ENCODE results near the gene PEX26. TPM values are rescaled to one million over a fixed set of nuclear protein-coding genes. Genes with fewer than 3 reads are reported as not detected.
"Not testable (repeated sequence)": the region's sequence is repeated elsewhere in the genome, so short reads cannot be mapped to it uniquely, and the experiment has no call there.

Gene PEX26
- total and polyA plus RNA-seq, 9 donors, result 9.8 to 19.6 (median 15.6) TPM

GRCh38 chr22:18070556-18071306 lies 7.1 kb upstream of the PEX26 start:
- Histone ChIP-seq H3K4me1 (ENCODE audit: control insufficient read depth, insufficient read depth, low read length) (peaks cover 19% of the 10 kb centered on the region), H3K36me3 (ENCODE audit: control insufficient read depth, insufficient read depth, low read length) (no peaks in the 10 kb centered on the region), H3K27me3 (ENCODE audit: control insufficient read depth, insufficient read depth, low read length) (peaks cover 3% of the 10 kb centered on the region), H3K4me3 (ENCODE audit: low read length) (no peak overlapping the region), H3K27ac (ENCODE audit: low read length) (no peak overlapping the region), H3K9me3 (replicated peaks; ENCODE audit: control insufficient read depth, low read depth, low read length) (no peaks in the 10 kb centered on the region)
- 78% methylated on average over 12 of the region's 14 CpGs for WGBS (ENCODE audit: insufficient coverage)
- DNase-seq, result no peak

- not testable (repeated sequence) for DNase-seq; H3K27me3 ChIP-seq (ENCODE audit: control insufficient read depth, insufficient read depth, low read length); H3K9me3 ChIP-seq (replicated peaks; ENCODE audit: control insufficient read depth, low read depth, low read length); H3K4me3 ChIP-seq (ENCODE audit: low read length); H3K36me3 ChIP-seq (ENCODE audit: control insufficient read depth, insufficient read depth, low read length)
- WGBS (ENCODE audit: insufficient coverage), result no CpG with 5 or more reads among the region's 7 CpGs
- H3K27ac ChIP-seq (ENCODE audit: low read length), result peak overlapping the region; percentile 47
- H3K4me1 ChIP-seq (ENCODE audit: control insufficient read depth, insufficient read depth, low read length), result peaks cover 19% of the 10 kb centered on the region
These were observed 6.4 kb upstream of the PEX26 start for GRCh38 chr22:18071307-18071967.

- H3K36me3 ChIP-seq (ENCODE audit: control insufficient read depth, insufficient read depth, low read length), result no peaks in the 10 kb centered on the region
- H3K9me3 ChIP-seq (replicated peaks; ENCODE audit: control insufficient read depth, low read depth, low read length), result no peaks in the 10 kb centered on the region
- DNase-seq, result peak; percentile 43
- H3K27me3 ChIP-seq (ENCODE audit: control insufficient read depth, insufficient read depth, low read length), result no peaks in the 10 kb centered on the region
- H3K27ac ChIP-seq (ENCODE audit: low read length), result peak overlapping the region; percentile 47
- WGBS (ENCODE audit: insufficient coverage), result 80% methylated on average over 1 of the region's 1 CpG
- no peak overlapping the region for H3K4me3 ChIP-seq (ENCODE audit: low read length)
- peaks cover 22% of the 10 kb centered on the region for H3K4me1 ChIP-seq (ENCODE audit: control insufficient read depth, insufficient read depth, low read length)
These were observed 5.9 kb upstream of the PEX26 start for GRCh38 chr22:18071968-18072310.

GRCh38 chr22:18073467-18073866 lies 4.3 kb upstream of the PEX26 start:
- H3K36me3 ChIP-seq (ENCODE audit: control insufficient read depth, insufficient read depth, low read length), result no peaks in the 10 kb centered on the region
- H3K27ac ChIP-seq (ENCODE audit: low read length), result no peak overlapping the region
- no peaks in the 10 kb centered on the region for H3K27me3 ChIP-seq (ENCODE audit: control insufficient read depth, insufficient read depth, low read length)
- no peaks in the 10 kb centered on the region for H3K9me3 ChIP-seq (replicated peaks; ENCODE audit: control insufficient read depth, low read depth, low read length)
- 60% methylated on average over 1 of the region's 2 CpGs for WGBS (ENCODE audit: insufficient coverage)
- no peak overlapping the region for H3K4me3 ChIP-seq (ENCODE audit: low read length)
- no peak for DNase-seq
- peaks cover 17% of the 10 kb centered on the region for H3K4me1 ChIP-seq (ENCODE audit: control insufficient read depth, insufficient read depth, low read length)

- not testable (repeated sequence) for H3K4me3 ChIP-seq (ENCODE audit: low read length); DNase-seq; H3K27me3 ChIP-seq (ENCODE audit: control insufficient read depth, insufficient read depth, low read length); H3K27ac ChIP-seq (ENCODE audit: low read length); H3K36me3 ChIP-seq (ENCODE audit: control insufficient read depth, insufficient read depth, low read length); H3K9me3 ChIP-seq (replicated peaks; ENCODE audit: control insufficient read depth, low read depth, low read length)
- WGBS (ENCODE audit: insufficient coverage), result 100% methylated on average over 2 of the region's 4 CpGs
- peaks cover 20% of the 10 kb centered on the region for H3K4me1 ChIP-seq (ENCODE audit: control insufficient read depth, insufficient read depth, low read length)
These were observed 3.9 kb upstream of the PEX26 start for GRCh38 chr22:18073927-18074326.

- Histone ChIP-seq H3K27me3 (ENCODE audit: control insufficient read depth, insufficient read depth, low read length) (no peaks in the 10 kb centered on the region), H3K36me3 (ENCODE audit: control insufficient read depth, insufficient read depth, low read length) (peaks cover 9% of the 10 kb centered on the region), H3K4me3 (ENCODE audit: low read length) (no peak overlapping the region), H3K27ac (ENCODE audit: low read length) (no peak overlapping the region), H3K4me1 (ENCODE audit: control insufficient read depth, insufficient read depth, low read length) (peaks cover 24% of the 10 kb centered on the region), H3K9me3 (replicated peaks; ENCODE audit: control insufficient read depth, low read depth, low read length) (no peaks in the 10 kb centered on the region)
- WGBS (ENCODE audit: insufficient coverage), result 90% methylated on average over 4 of the region's 6 CpGs
- no peak for DNase-seq
These were observed 2.6 kb upstream of the PEX26 start for GRCh38 chr22:18075101-18075719.

GRCh38 chr22:18075720-18076497 lies 1.9 kb upstream of the PEX26 start:
- H3K36me3 ChIP-seq (ENCODE audit: control insufficient read depth, insufficient read depth, low read length), result peaks cover 13% of the 10 kb centered on the region
- H3K4me1 ChIP-seq (ENCODE audit: control insufficient read depth, insufficient read depth, low read length), result peaks cover 24% of the 10 kb centered on the region
- 22% methylated on average over 8 of the region's 13 CpGs for WGBS (ENCODE audit: insufficient coverage)
- no peak overlapping the region for H3K4me3 ChIP-seq (ENCODE audit: low read length)
- no peaks in the 10 kb centered on the region for H3K9me3 ChIP-seq (replicated peaks; ENCODE audit: control insufficient read depth, low read depth, low read length)
- peak overlapping the region; percentile 7 for H3K27ac ChIP-seq (ENCODE audit: low read length)
- H3K27me3 ChIP-seq (ENCODE audit: control insufficient read depth, insufficient read depth, low read length), result no peaks in the 10 kb centered on the region
- peak; percentile 97 for DNase-seq

- peak overlapping the region; percentile 76 for H3K27ac ChIP-seq (ENCODE audit: low read length)
- H3K4me3 ChIP-seq (ENCODE audit: low read length), result peak overlapping the region; percentile 87
- DNase-seq, result no peak
- H3K4me1 ChIP-seq (ENCODE audit: control insufficient read depth, insufficient read depth, low read length), result peaks cover 18% of the 10 kb centered on the region
- 6% methylated on average over 7 of the region's 10 CpGs for WGBS (ENCODE audit: insufficient coverage)
- no peaks in the 10 kb centered on the region for H3K27me3 ChIP-seq (ENCODE audit: control insufficient read depth, insufficient read depth, low read length)
- H3K36me3 ChIP-seq (ENCODE audit: control insufficient read depth, insufficient read depth, low read length), result peaks cover 19% of the 10 kb centered on the region
- H3K9me3 ChIP-seq (replicated peaks; ENCODE audit: control insufficient read depth, low read depth, low read length), result no peaks in the 10 kb centered on the region
These were observed 627 bp upstream of the PEX26 start for GRCh38 chr22:18077087-18077638.

- 2% methylated on average over 37 of the region's 45 CpGs for WGBS (ENCODE audit: insufficient coverage)
- Histone ChIP-seq H3K27ac (ENCODE audit: low read length) (peak overlapping the region; percentile 52), H3K4me3 (ENCODE audit: low read length) (peak overlapping the region; percentile 87), H3K9me3 (replicated peaks; ENCODE audit: control insufficient read depth, low read depth, low read length) (no peaks in the 10 kb centered on the region), H3K27me3 (ENCODE audit: control insufficient read depth, insufficient read depth, low read length) (no peaks in the 10 kb centered on the region), H3K36me3 (ENCODE audit: control insufficient read depth, insufficient read depth, low read length) (peaks cover 24% of the 10 kb centered on the region), H3K4me1 (ENCODE audit: control insufficient read depth, insufficient read depth, low read length) (peaks cover 18% of the 10 kb centered on the region)
- DNase-seq, result no peak
These were observed 695 bp downstream of the PEX26 start for GRCh38 chr22:18078329-18079041.
